Measurements from ENCODE around the gene TEX29.

The TEX29 gene

DNA sequence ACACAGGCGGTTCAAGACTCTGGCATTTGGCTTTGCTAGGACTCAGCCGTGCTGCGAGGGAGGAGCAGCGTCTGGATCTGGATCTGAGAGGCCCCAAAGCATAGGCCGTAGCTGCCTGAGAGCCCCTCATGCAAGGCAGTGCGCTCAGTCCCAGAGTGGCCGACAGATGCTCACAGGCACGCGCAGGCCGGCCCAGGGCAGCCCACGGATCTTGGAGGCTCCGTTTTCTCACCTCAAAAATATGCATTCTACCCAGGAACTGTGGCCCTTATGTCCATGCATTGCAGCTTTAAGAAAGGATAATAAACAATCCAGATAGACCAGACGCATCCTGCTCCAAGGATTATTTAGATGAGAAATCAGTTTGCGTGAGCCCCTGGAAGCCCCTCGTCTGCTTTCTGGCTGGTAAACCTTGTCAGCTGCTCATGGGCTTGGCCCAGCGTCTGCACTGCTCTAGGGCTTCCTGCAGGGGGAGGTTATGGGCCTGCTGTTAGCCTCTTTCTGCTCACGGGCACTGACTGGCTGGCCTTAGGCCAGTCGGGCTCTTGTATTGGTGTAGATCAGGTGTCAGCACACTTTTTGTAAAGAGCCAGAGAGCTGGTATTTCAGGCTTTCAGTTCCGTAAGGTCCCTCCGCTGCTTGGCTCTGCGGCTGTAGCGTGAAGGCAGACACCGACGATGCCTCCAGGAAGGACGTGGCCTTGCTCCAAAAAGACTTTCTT is 24.2 kb downstream of the TEX29 start:
- Histone ChIP-seq H2AFZ (ENCODE audit: low read length) (no peak overlapping the region), H3K79me2 (ENCODE audit: insufficient read depth, low read length) (no peaks in the 10 kb centered on the region), H3K4me2 (ENCODE audit: low read depth, low read length, poor library complexity, severe bottlenecking) (no peak overlapping the region), H3K9me3 (ENCODE audit: insufficient read depth, low read depth, low read length) (no peaks in the 10 kb centered on the region), H3K9ac (ENCODE audit: low read depth, low read length, poor library complexity, severe bottlenecking) (no peak overlapping the region), H3K36me3 (ENCODE audit: insufficient read depth, low read length) (no peaks in the 10 kb centered on the region), H3K9me2 (replicated peaks; ENCODE audit: low read depth, low read length) (no peaks in the 10 kb centered on the region), H4K20me1 (ENCODE audit: insufficient read depth, low read length, poor library complexity, severe bottlenecking) (no peaks in the 10 kb centered on the region), H3K4me1 (ENCODE audit: insufficient read depth, low read length, poor library complexity, severe bottlenecking) (no peaks in the 10 kb centered on the region), H3K27me3 (ENCODE audit: insufficient read depth, low read length, poor library complexity, severe bottlenecking) (no peaks in the 10 kb centered on the region), H3K4me3 (ENCODE audit: low read length, poor library complexity, severe bottlenecking) (no peak overlapping the region), H3F3A (ENCODE audit: low read depth) (no peaks in the 10 kb centered on the region)
- TF ChIP-seq EZH2phosphoT487 (IDR thresholded peaks at IDR 0.05; ENCODE audit: borderline replicate concordance) = no peak
- TF ChIP-seq, protein P1, sequence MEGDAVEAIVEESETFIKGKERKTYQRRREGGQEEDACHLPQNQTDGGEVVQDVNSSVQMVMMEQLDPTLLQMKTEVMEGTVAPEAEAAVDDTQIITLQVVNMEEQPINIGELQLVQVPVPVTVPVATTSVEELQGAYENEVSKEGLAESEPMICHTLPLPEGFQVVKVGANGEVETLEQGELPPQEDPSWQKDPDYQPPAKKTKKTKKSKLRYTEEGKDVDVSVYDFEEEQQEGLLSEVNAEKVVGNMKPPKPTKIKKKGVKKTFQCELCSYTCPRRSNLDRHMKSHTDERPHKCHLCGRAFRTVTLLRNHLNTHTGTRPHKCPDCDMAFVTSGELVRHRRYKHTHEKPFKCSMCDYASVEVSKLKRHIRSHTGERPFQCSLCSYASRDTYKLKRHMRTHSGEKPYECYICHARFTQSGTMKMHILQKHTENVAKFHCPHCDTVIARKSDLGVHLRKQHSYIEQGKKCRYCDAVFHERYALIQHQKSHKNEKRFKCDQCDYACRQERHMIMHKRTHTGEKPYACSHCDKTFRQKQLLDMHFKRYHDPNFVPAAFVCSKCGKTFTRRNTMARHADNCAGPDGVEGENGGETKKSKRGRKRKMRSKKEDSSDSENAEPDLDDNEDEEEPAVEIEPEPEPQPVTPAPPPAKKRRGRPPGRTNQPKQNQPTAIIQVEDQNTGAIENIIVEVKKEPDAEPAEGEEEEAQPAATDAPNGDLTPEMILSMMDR (conservative IDR thresholded peaks at IDR 0.05; ENCODE audit: low read length) = peak; percentile 53

DNA sequence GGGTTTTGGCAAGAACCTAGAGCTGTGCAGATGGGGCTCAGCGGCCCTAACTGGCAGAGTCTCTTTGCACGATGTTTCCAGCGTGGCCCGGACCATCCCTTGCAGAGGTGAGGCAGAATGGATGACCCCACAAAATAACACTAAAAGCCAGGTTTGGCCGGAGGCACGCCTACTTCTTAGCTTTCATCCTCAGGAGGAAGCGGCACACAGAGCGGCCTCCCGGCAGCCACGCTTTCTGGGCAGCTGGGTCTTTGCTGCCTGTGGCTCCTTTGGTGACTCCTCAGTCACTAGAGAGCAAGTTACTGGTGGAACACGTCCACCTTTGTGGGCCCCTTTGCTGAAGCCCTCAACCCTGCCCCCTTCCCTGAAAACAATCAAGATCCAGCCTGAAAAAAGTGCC is 25.2 kb downstream of the TEX29 start:
- no peaks in the 10 kb centered on the region for H3K79me2 ChIP-seq (ENCODE audit: insufficient read depth, low read length)
- H3K4me1 ChIP-seq (ENCODE audit: insufficient read depth, low read length, poor library complexity, severe bottlenecking) = no peaks in the 10 kb centered on the region
- no peak for TF ChIP-seq EZH2phosphoT487 (IDR thresholded peaks at IDR 0.05; ENCODE audit: borderline replicate concordance)
- TF ChIP-seq, protein P1 (conservative IDR thresholded peaks at IDR 0.05; ENCODE audit: low read length) = no peak
- H2AFZ ChIP-seq (ENCODE audit: low read length) = no peak overlapping the region
- H3K4me3 ChIP-seq (ENCODE audit: low read length, poor library complexity, severe bottlenecking) = no peak overlapping the region
- H3K27me3 ChIP-seq (ENCODE audit: insufficient read depth, low read length, poor library complexity, severe bottlenecking) = no peaks in the 10 kb centered on the region
- no peak overlapping the region for H3K9ac ChIP-seq (ENCODE audit: low read depth, low read length, poor library complexity, severe bottlenecking)
- no peaks in the 10 kb centered on the region for H3K9me2 ChIP-seq (replicated peaks; ENCODE audit: low read depth, low read length)
- no peaks in the 10 kb centered on the region for H3K9me3 ChIP-seq (ENCODE audit: insufficient read depth, low read depth, low read length)
- H3F3A ChIP-seq (ENCODE audit: low read depth) = no peaks in the 10 kb centered on the region
- H3K36me3 ChIP-seq (ENCODE audit: insufficient read depth, low read length) = no peaks in the 10 kb centered on the region
- no peak overlapping the region for H3K4me2 ChIP-seq (ENCODE audit: low read depth, low read length, poor library complexity, severe bottlenecking)
- H4K20me1 ChIP-seq (ENCODE audit: insufficient read depth, low read length, poor library complexity, severe bottlenecking) = no peaks in the 10 kb centered on the region

DNA sequence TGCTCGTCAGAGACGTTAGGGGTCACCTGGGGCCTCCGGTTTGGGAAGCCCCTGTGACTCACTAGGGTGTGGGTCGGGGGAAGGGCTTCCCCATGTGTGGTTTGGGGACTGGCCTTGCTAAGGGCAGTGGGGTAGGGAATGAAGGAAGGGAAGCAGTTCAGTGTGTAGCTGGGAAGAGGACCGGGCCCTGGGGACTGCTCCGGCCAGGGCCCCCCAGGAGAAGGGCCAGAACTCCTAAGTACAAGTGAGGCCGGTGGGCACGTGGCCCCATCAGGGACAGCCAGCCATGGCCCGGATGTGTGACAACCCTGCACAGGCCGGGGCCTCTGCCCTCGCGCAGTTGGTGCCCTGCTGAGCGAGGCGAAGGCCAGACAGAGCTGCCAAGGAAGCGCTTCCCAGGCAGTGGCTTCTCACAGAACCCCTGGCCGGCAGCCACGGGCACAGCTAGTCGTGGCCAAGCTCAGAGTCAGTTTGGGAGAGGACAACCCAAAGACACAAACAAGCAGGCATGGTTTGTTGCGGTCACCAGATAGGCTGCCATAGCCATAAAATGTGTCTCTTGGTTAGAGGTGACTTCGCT is 25.7 kb downstream of the TEX29 start:
- H3K36me3 ChIP-seq (ENCODE audit: insufficient read depth, low read length) = no peaks in the 10 kb centered on the region
- no peaks in the 10 kb centered on the region for H3K4me1 ChIP-seq (ENCODE audit: insufficient read depth, low read length, poor library complexity, severe bottlenecking)
- H2AFZ ChIP-seq (ENCODE audit: low read length) = no peak overlapping the region
- H3F3A ChIP-seq (ENCODE audit: low read depth) = no peaks in the 10 kb centered on the region
- no peaks in the 10 kb centered on the region for H3K9me2 ChIP-seq (replicated peaks; ENCODE audit: low read depth, low read length)
- no peaks in the 10 kb centered on the region for H3K27me3 ChIP-seq (ENCODE audit: insufficient read depth, low read length, poor library complexity, severe bottlenecking)
- no peak overlapping the region for H3K9ac ChIP-seq (ENCODE audit: low read depth, low read length, poor library complexity, severe bottlenecking)
- no peaks in the 10 kb centered on the region for H4K20me1 ChIP-seq (ENCODE audit: insufficient read depth, low read length, poor library complexity, severe bottlenecking)
- no peaks in the 10 kb centered on the region for H3K79me2 ChIP-seq (ENCODE audit: insufficient read depth, low read length)
- no peak overlapping the region for H3K4me2 ChIP-seq (ENCODE audit: low read depth, low read length, poor library complexity, severe bottlenecking)
- TF ChIP-seq EZH2phosphoT487 (IDR thresholded peaks at IDR 0.05; ENCODE audit: borderline replicate concordance) = no peak
- H3K9me3 ChIP-seq (ENCODE audit: insufficient read depth, low read depth, low read length) = no peaks in the 10 kb centered on the region
- H3K4me3 ChIP-seq (ENCODE audit: low read length, poor library complexity, severe bottlenecking) = no peak overlapping the region
